Measurements from ENCODE around the gene ZBTB7C.

The ZBTB7C gene

DNA sequence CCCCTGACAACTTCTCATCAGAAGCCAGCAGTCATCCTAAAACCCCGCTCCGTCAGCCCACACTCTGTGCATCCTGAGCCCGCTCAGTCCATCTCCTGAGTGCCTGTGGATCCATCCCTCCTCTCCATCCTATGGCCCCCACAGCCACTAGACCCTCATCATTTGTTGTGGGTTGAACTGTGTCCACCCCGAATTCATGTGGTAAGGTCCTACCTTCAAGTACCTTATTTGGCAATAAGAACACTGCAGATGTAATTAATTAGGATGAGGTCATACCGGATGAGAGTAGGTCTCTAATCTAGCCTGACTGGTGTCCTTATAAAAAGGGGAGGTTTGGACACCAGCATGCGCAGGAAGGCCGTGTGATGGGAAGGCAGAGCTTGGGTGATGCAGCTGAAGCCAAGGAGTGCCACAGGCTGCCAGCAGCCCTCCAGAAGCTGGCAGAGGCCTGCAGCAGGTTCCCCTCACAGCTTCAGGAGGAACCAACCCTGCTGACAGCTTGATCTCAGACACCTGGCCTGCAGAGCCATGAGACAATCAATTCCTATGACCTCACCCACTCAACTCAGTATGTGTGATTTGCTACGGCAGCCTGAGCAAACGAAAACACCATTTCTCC lies 192.4 kb downstream of the ZBTB7C start:
- DNase-seq (ENCODE audit: low read depth): no peak

DNA sequence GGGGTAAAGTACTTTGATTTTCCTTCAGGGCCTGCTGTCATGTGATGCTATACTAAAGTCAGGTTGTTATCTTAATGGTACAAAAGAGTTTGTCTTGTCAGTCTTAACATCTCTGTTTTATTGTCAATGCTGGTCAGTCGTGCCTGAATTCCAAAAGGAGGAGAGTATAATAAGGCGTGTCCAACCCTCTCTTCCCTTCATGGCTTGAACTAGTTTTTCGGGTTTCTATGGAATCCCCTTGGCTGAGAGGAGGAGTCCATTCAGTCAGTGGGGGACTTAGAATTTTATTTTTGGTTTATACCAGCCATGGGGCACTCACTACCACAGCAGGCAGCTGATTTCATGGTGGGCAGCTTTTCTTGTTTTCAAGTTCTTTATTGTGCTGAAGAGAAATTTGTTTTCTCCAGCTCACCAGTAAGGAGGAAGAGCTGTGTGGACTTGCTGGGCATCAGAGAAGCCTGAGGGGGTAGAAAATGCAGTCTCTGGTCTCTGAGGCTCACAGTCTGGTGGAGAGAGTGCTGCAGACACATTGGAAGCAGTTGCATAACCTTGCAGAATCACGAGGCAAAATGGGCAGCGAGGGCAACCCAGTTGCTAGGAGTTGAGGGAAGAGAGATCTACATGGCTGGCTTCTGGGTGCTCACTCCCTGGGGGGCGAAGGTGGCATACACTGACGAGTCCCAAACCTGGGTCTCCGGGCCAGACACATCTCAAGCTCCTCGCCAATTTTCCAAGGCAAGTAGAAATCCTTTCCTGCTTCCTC lies 193.1 kb downstream of the ZBTB7C start:
- DNase-seq (ENCODE audit: low read depth): no peak

DNA sequence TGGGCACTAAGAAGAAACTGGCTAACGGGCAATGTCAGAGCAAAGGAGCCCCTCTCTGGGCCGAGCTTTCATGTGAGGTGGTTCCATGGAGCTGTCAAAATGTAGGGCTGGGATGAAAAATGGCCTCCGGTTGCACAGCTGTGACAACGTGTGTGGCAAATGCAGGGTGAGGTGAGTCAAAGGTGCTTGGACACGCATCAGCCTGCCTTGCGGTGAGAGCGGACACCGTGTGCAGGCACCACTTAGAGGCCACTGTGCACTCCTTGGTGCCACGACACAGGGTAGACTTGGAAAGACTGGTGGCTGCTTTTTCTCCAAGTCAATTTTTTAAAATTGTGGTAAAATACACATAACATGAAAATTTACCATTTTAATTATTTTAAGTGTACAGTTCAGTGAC lies 195.4 kb downstream of the ZBTB7C start:
- DNase-seq (ENCODE audit: low read depth): no peak

DNA sequence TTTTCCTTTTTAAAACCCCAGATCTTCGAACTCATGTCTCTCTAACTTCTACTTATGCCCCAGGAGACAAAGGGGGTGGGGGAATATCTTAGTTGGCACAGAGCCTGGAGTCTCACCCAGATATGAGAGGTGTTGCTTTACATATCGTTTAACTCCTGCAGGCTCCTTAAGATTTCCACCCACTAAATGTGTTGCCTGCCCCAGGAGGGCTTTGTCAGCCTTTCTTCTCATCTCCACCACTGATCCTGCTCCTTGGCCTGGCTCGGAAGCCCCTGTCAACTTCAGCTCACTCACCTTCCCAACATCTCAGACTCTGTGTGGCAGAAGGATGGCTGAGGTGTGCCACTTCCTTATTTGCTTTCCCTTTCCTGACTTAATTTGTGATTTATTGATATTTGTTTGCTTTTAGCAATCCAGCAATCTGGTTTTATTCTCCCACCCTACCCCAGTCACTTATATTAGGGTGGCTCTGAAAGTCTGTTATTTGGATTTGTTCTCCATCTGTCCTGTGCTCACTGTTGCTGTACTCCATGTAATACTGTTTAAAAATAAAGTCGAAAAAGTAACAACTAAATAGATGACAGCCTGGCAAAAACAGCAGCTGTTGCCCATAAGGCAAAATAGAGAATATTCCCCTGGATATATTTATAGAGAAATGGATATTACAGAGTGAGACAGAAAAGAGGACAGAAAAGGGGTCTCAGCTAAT lies 200.6 kb downstream of the ZBTB7C start:
- no peak for DNase-seq (ENCODE audit: low read depth)

DNA sequence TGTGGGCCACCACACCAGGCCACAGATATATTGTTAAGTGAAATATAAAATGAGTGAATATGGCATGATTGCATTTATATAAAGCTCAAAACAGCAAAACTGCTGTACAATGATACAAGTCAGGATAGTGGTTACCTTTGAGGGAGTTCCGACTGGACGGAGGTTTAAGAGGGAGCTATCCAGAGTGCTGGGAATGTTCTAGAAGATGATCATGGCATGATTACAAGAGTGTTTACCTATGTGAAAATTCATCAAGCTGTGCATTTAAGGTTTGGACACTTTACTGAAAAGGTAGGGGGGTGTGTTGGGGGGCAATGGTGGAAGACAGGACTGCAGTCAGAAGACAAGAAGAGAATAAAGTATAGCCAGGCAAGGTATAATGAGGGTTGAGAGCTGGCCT lies 201.4 kb downstream of the ZBTB7C start:
- no peak for DNase-seq (ENCODE audit: low read depth)

DNA sequence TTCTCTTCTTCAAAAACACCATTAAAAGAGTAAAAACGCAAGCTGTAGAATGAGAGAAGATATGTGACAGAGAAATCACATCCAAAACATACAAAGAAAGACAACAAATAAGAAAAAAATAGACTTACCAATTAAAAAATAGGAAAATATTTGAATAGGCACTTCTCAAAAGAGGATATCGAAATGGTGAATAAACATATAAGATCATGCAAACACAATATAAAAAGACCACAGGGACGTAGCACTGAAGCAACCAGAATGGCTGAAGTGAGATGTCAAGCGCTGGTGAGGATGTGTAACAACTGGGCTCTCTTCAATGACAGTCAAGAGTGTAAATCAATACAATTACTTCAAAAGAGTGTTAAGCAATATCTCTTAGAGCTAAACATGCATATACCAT lies 202.3 kb downstream of the ZBTB7C start:
- DNase-seq (ENCODE audit: low read depth): no peak

DNA sequence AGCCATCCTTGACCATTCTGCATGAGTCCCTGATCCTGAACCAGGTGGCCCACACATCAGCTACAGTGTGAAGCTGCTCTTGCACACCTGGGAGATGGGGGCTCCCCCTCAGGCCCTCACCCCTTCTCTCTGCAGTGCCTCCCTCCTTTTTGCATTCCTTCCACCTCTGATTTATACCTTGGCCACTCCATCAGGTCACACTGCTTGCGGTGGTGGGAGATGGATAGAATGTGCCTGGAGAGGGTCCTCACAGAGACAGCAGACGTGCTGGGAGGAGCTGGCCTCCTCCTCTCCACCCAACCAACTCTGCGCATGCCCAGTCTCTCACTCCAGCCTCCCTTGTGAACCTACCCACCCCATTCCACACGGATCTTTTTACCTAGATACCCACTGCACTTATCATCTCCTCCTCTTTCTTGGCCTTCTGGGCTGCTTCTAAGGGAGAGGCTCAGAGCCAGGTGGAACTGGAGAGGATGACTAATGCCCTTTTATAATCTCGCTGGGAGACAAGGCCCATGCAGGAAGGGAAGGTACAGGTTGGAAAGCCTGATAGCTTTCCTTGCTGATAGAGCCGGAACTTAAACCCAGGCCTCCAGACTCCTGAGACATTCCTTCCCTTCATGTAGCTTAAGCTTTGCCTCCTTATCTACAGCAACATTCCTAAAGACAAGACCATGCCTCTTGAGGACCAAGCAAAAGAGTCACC lies 205.1 kb downstream of the ZBTB7C start:
- no peak for DNase-seq (ENCODE audit: low read depth)

DNA sequence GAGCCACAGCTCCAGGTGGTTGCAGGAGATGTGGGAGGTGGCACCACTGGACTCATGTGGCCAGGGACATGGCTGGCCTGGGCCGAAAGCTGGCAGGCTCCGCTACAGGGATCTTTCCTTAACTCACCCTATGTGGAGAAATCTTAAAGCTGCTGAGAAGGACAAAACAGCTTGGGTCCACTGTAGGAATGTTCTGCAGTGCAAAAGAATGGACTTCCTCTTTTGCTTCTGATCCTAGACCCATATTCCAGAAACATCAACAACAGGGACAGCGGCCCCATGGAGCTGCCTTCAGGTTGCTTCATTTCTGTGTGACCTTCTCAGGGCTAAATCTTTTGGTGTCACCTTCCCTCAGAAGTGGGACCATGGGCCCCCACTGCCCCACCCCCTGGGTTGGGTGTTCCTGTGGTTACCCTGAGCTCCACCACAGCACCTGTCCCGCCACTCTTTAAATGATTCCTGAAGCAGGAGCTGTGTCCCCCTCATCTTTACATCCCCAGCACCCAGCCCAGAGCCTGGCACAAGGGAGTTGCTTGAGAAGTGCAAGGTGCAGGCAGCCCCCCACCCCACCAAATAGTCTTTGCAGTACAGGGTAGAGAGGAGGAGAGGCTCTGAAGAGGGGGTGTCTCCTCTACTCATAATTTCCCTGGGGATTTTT lies 205.8 kb downstream of the ZBTB7C start:
- DNase-seq (ENCODE audit: low read depth): no peak

DNA sequence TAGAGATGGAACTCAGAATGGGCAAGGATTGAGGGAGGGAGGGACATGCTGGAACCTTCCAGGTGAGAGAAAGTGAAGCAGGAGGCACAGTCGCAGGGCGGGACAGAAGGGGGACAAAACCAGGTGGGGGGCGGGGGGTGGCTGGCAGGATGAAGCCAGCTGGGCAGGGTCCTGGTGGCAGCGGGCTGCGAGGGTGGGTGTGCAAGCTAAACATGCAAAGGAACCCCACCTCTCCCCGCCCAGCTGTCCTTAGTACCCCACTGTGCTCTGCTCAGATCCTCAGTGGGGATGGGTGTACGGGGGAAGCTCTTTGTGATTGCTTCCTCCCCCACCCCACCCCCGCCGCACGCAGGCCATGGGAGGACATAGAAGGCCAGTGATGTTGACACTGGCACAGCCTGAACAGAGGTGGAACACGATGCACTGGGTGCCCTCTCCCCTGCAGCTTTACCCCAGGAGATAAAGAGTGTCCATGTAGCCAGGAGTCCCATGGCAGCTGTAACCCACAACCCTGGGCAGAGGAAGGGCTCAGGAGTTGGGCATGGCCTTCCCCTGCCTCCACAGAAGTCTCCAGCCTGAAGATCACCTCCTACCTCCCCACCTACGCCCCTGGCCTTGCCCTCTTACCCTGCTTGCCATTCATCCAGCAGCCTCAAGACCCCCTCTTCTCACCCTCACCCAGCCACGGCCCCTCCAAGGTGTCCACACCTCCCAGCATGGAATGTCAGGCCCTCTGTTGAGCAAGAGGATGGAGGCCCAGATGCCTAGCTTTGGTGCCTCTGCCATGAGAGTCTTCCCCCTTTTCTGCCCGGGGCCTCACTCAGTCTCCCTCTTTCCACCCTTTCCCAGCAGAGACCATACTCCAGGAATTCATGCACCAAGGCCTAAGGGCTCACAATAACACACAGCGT lies 206.6 kb downstream of the ZBTB7C start:
- DNase-seq (ENCODE audit: low read depth): no peak

DNA sequence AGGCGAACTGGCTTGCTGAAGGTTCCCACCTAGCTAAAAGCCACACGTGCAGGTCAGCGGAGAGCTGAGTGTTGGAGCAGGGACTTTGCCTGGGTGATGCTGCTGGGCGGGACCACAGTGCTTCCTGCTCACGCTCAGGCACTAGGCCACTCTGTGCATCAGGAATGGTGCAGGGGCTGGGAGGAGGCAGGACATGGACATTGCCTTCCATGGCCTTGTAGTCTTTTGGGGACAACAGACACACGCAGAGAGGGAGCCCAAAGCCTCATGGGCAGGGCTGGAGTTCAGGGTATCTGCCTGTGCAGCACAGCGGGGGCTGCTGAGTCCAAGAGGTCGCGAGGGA lies 207.2 kb downstream of the ZBTB7C start:
- no peak for DNase-seq (ENCODE audit: low read depth)

DNA sequence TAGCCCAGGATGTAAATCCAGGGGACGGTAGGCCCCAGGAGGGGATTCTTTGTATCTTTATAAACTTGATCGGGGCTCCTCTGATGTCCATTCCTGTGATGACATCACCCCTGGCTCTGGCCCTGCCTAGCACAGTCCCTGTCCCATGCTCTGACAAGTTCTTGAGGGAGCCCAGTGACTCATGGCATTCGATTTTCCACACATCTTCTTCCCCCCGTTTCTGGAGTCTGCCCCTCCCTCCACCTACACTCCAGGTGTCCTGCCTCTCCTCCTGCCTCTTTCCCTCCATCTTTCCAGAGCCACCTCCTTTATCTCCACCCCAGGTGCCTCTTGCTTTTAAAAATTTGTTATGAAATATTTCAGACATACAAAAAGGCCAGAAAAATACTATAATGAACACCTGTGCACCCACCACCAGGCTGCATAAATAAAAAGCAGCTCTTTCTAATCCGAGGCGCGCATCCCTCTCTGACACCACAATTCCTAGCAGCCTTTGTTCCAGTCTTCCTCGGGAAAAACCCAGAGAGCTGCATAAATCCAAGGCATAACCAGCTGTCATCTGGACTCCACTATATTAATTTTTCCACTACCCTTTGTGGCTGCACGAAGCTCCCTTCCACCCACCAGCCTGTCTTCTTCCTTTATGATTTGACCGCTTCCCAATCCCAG lies 207.7 kb downstream of the ZBTB7C start:
- no peak for DNase-seq (ENCODE audit: low read depth)

DNA sequence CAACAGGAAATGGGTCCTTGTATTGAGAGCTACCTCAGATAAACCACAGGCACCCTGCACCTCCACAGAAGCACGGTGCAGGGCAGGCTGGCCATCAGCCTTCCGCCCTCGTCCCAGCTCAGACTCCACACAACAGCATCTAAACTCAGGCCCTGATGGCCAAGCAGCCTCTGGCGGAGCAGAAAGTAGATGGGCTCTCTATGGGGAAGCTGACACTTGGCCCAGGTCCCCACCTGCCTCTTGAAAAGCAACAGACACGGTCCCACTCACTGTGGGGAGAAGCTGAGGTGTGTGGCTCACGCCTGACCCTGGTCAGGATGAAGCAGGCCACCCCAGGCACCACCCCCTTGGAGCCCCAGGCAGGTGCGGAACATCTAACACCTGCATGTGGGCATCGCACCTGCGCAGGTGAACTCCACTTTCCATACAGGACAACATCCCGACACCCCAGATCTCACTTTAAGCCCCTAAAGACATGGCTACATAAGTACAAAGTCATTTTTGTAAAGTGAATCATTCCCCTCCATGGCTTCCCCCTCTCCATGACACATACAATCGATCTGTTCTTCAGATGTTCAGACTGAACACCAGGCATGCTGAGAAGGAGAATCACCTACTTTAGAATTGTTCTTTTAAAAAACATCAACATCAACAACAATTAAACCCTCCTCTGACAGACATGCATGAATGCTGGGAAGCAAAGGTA lies 208.4 kb downstream of the ZBTB7C start:
- no peak for DNase-seq (ENCODE audit: low read depth)

DNA sequence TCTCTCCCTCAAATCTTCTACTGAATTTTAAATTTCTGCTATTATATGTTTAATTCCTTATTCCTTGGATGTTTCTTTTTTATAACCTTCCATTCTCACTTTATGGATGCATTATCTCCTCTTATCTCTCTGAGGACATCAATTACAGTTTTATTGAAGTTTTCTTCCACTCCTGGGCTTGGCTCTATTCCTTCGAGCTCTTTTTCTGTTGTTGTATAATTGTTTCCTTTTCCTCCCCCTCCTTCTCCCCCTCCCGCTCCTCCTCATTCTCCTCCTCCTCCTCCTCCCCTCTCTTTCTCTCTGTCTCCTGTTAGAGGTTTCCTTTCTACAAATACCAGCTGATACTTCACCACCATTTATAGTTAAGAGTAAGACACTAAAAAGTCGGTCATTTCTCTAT lies 209.8 kb downstream of the ZBTB7C start:
- no peak for DNase-seq (ENCODE audit: low read depth)

DNA sequence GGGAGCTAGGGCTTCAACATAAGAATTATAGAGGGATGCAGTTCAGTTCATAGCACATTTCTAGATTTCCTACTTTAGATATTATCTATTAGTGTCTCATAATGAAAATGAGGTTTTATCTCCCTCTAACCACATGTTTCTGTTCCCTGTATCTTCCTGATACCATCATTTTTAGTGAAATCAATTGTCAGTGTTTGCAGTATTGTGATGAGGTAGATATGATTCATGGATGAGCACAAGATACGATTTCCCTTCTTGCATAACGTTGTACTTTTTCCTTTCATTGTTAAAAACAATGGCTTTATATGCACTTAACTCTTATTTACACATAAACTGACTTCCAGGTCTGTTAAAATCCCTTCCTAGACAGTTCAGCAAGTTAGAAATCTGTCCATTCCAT lies 211.4 kb downstream of the ZBTB7C start:
- DNase-seq (ENCODE audit: low read depth): peak; percentile 2

DNA sequence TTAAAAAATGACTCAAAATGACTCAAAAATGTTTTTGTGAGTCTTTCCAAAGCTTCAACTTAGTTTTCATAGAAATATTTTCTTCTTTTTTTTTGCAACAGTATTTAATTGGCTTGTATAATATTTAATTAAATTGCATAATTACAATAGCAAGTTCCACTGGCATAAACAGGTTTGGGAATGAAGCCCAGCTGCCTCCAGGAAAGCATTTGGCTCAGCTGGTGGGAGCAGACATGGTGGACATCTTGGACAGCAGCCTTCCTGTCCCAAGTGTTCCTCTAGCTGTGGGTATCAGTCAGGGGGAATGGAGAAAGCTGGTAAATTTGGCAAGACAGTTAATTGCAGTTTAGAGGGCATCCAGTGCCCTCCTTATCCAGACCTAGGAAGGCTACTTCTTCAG lies 213.4 kb downstream of the ZBTB7C start:
- no peak for DNase-seq (ENCODE audit: low read depth)

DNA sequence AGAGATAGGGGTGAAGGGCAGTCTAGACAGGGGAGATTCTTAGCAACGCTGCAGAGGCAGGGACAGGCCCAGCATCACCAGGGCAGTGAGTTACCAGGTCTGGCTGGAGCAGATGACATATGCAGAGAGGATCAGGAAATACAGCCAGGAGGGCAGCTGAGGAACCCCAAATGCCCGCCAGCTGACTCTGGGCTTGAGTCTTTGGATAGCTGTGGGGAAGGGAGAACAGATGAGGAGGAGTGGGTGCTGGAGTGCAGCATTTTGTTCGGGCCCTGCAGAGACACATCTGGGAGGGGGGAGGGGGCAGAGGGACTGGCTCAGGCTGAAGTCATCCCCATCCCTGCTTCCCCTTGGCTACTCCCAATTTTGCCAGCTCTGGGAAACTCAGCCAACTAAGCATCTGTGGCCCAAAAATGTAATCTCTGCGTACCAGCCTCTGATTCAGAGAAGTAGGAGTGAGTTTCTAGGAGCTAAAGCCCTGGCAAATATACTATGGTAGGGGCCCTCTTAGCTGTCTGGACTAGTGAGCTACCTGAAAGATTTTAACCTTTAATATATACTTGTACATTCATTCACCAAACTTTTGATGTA lies 214.5 kb downstream of the ZBTB7C start:
- no peak for DNase-seq (ENCODE audit: low read depth)

DNA sequence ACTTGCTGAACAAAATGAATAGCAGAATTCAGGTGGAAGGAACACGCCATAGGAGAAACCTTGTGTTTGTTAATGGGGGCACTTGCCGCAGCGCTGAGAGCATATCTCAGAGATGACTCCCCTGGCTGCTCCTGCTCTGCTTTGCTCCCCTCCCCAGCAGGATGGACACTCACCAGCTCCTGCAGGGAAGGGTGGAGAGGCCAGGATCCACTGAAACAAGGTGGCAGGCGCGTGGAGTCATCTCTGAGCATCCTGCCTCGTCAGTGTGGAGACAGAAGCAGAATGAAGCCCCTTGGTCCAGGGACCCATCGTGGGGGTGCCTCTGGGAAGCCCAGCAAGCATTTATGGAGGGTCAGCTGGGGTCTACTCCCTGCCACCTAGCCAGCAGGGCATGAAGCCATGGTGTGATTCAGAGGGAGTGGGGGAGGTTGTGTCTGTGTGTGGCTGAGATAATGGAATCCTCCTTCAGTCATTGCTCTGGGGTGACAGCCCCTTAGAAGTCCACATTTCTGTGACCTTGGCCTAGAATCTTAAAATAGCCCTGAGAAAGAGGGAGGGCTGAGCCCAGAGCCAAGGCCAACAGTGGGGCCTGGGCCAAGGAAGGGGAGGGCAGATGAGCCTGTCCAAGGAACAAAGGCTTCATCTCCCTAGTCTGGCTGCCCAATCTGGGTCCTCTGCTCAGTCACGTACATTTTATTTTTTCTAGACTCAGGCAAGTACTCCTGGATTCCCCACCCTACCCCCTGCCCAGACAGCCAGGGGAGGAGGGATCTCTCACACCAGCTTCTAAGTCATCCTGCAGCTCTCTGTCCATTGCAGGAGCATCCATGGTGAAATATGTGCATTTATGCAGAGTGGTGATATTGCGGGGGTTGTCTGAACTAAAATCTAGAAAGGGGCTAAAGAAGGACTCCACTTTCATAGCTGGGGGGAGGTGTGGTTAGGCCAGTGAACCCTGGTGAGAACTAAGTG lies 215.4 kb downstream of the ZBTB7C start:
- DNase-seq (ENCODE audit: low read depth): no peak

DNA sequence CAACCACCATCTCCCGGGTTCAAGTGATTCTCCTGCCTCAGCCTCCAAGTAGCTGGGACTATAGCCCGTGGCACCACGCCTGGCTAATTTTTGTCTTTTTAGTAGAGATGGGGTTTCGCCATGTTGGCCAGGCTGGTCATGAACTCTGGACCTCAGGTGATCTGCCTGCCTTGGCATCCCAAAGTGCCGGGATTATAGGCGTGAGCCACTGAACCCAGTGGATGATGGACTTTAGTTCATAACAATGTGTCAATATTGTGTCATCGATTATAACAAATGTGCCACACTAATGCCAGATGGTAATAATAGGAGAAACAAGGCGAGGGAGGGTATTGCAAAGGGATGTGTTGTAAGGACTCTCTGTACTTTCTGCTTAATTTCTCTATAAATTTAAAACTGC lies 216.6 kb downstream of the ZBTB7C start:
- no peak for DNase-seq (ENCODE audit: low read depth)
